Measurements from ENCODE around the gene CACNA1C.
"Not testable (repeated sequence)": the region's sequence is repeated elsewhere in the genome, so short reads cannot be mapped to it uniquely, and the experiment has no call there.

DNA sequence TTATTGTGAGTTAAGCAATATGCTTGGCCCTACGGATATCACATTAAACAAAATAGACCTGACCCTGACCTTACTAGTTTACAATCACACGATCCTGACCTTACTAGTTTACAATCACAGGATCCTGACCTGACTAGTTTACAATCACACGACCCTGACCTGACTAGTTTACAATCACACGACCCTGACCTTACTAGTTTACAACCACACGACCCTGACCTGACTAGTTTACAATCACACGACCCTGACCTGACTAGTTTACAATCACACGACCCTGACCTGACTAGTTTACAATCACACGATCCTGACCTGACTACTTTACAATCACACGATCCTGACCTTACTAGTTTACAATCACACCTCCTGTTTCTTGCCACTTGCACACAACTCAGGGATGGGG, 202.9 kb downstream of the CACNA1C start:
- TF ChIP-seq, protein P1, sequence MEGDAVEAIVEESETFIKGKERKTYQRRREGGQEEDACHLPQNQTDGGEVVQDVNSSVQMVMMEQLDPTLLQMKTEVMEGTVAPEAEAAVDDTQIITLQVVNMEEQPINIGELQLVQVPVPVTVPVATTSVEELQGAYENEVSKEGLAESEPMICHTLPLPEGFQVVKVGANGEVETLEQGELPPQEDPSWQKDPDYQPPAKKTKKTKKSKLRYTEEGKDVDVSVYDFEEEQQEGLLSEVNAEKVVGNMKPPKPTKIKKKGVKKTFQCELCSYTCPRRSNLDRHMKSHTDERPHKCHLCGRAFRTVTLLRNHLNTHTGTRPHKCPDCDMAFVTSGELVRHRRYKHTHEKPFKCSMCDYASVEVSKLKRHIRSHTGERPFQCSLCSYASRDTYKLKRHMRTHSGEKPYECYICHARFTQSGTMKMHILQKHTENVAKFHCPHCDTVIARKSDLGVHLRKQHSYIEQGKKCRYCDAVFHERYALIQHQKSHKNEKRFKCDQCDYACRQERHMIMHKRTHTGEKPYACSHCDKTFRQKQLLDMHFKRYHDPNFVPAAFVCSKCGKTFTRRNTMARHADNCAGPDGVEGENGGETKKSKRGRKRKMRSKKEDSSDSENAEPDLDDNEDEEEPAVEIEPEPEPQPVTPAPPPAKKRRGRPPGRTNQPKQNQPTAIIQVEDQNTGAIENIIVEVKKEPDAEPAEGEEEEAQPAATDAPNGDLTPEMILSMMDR (IDR thresholded peaks at IDR 0.05): not testable (repeated sequence)
- TF ChIP-seq EZH2 (IDR thresholded peaks at IDR 0.05; ENCODE audit: borderline replicate concordance, insufficient read depth, low read depth, low read length, poor library complexity, severe bottlenecking): not testable (repeated sequence)

All from B cell (primary cell).